KOPT-K1 (cell line): ENCODE data around the gene MYADML2.

ENCODE experiments used
- H3K27ac ChIP-seq: fragments of 200-600 bp; sonication (generic); 2 replicates; pipeline ENCODE4 v1.5.1; 2016; ENCODE audit warnings: antibody characterized with exemption, mild to moderate bottlenecking, low read depth, low read length; ENCODE audit not compliant: poor library complexity, severe bottlenecking
- H3K36me3 ChIP-seq: fragments of 200-600 bp; sonication (generic); 2 replicates; pipeline ENCODE4 v1.5.1; 2017; ENCODE audit warnings: antibody characterized with exemption, mild to moderate bottlenecking, low read length, moderate library complexity; ENCODE audit not compliant: insufficient read depth
- H3K9me3 ChIP-seq: fragments of 200-600 bp; sonication (generic); 2 replicates; pipeline ENCODE4 v1.5.1; 2017; ENCODE audit warnings: antibody characterized with exemption, low read length, mild to moderate bottlenecking; ENCODE audit not compliant: insufficient read depth, poor library complexity, severe bottlenecking

The MYADML2 gene

DNA sequence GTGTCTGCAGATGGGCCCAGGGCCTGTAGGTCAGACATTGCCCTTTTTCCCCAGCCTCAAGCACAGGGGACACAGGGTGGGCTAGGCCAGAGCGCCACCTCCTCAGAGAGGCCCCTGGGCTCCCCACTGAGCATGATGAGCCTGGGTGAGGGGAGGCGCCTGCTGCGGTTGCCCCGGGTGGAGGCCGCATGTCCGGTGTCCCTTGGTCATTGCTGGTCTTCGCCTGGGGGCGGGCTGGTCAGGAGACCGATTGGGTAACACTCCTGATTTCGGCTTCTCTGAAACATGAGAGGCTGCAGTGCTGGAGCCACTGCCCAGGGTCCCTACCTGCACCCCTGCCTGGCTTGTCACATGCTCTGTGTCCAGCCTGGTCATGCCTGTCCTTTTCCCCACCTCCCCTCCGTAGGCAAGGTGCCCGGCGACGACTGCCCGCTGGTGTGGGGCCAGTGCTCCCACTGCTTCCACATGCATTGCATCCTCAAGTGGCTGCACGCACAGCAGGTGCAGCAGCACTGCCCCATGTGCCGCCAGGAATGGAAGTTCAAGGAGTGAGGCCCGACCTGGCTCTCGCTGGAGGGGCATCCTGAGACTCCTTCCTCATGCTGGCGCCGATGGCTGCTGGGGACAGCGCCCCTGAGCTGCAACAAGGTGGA, 47.4 kb downstream of the MYADML2 start:
- peaks cover 80% of the 10 kb centered on the region for H3K36me3 ChIP-seq
- no peaks in the 10 kb centered on the region for H3K9me3 ChIP-seq
- H3K27ac ChIP-seq, result no peak overlapping the region

DNA sequence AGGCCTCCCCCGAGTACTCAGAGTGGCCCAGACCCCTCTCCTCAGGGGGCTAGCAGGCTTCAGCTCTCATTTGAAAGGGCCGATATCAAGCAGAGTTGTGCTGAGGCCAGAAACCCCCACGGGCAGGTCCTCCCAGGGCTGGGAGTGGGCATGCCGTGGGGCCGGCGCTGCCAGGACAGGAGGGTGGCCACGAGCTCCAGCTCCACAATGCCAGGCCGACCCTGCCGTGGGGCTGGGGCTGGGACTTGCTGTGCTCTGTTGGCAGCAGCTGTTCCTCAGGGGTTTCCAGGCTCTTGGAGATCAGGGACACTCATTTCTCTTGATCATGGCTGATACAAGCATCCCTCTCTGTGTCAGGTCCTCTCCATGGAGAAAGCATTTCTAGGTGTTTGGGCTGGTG, 48.1 kb downstream of the MYADML2 start:
- no peaks in the 10 kb centered on the region for H3K9me3 ChIP-seq
- H3K36me3 ChIP-seq, result peaks cover 73% of the 10 kb centered on the region
- H3K27ac ChIP-seq, result no peak overlapping the region

DNA sequence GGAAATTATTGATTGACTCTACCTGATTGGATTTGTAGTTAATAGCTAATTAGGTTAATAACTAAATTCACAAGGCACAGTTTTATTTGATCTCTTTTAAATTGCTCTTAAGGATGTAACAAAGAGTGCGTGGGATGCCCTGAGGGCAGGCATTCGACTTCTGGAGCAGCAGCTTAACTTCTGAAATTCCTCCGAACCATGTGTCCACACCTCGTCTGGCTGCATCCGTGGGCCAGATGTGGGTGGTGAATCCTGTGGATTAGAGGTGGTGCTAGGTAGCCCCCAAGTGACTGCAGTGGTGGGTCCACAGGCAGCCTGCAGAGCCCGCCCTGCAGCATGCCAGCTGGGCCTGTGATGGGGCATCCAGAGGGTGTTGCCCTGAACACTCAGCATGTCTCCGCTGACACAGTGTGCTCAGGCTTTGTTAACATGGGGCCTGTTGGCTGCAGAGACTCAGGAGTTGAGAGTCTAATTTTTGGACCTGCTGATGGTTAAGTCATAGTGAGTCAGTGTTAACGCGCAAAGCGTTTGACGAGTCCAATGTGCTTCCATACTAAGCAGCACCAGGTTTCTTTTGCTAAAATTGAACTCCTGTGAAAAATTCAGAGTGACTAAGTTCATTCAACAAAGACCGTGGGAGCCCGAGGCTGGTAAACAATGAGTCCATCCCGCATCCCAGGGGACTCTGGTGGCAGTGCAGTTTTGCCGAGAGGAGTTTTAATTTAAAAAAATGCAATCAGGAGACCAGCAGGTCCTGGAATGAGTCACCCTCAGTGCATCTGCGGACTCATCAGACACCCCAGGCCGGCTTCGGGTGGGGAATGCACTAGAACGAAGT, 48.8 kb downstream of the MYADML2 start:
- no peak overlapping the region for H3K27ac ChIP-seq
- peaks cover 66% of the 10 kb centered on the region for H3K36me3 ChIP-seq

DNA sequence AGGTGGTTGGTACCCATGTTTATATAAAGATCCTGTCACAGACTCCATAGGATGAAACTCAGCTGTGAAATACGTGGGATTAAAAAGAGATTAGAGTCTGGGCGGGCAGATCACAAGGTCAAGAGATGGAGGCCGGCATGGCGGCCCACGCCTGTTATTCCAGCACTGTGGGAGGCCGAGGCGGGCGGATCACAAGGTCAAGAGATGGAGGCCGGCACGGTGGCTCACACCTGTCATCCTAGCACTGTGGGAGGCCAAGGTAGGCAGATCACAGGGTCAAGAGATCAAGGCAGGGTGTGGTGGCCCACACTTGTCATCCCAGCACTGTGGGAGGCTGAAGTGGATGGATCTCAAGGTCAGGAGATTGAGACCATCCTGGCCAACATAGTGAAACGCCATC, 51.6 kb downstream of the MYADML2 start:
- no peak overlapping the region for H3K27ac ChIP-seq
- H3K9me3 ChIP-seq, result no peaks in the 10 kb centered on the region
- H3K36me3 ChIP-seq, result peaks cover 56% of the 10 kb centered on the region

More for the DNA sequence above, 48.8 kb downstream of the MYADML2 start:
- H3K9me3 ChIP-seq, result no peaks in the 10 kb centered on the region

DNA sequence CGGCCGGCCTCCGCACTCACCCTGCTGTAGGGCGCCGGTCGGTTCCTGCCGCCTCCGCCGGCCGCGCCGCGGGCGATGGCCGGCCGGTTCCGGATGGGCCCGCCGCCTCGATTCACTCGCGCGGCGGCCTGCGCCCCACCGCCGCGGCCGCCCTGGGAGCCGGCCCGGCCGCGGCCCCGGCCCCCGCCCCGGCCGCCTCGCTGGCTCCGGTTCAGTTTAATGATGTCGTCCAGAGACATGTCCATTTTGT, 55.8 kb downstream of the MYADML2 start:
- Histone ChIP-seq H3K36me3 (peaks cover 58% of the 10 kb centered on the region), H3K9me3 (no peaks in the 10 kb centered on the region), H3K27ac (peak overlapping the region; percentile 89)

DNA sequence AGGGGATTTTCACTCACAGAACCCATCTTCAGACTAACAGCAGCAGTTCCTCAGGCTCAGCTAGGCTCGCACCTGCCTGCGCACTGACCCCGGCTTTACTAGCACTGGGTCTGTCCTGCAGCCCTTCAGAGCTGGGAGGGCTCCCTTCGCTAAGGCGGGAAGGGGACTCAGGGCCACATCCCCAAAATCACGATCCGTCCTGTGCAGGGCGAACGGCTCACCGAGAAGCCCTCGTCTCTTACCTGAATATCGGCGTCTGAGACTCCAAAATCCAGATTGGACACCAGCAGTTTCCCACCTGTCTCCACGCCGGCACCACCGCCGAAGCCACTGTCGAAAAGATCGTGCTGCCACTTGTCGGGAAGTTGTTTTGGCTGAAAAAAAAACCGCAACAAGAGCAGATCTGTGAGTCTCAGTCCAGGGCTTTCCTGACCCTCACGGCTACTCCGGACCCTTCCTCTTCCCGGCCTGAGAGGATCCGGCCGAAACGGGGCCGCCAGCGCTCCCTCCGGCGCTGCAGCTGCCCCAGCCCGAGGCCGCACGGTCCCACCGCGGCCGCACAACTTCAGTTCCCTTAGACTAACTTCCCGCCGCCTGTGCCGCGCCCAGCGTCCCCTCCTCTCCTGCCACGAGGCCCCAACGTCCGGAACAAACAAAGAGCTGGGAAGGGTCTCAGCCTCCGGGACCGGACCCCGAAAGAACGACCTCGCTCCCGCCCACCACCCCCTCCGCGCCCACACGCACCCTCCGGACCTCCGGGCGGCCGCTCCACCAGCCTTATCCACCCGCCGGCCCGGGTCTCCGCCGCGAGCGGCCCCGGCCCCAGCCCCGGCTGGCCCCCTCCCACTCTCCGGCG, 56.4 kb downstream of the MYADML2 start:
- H3K27ac ChIP-seq, result peak overlapping the region; percentile 89
- H3K36me3 ChIP-seq, result peaks cover 58% of the 10 kb centered on the region

More for the DNA sequence above, 56.4 kb downstream of the MYADML2 start:
- H3K9me3 ChIP-seq, result no peaks in the 10 kb centered on the region
